Measurements from ENCODE around the gene EPB41L4B.

EPB41L4B gene

GRCh38 chr9:109241207-109241606, 79.7 kb downstream of the EPB41L4B start:
- TF ChIP-seq CTCF (conservative IDR thresholded peaks at IDR 0.05; ENCODE audit: low read length) (no peak), EZH2phosphoT487 (IDR thresholded peaks at IDR 0.05; ENCODE audit: borderline replicate concordance) (no peak)
- Histone ChIP-seq H3K36me3 (ENCODE audit: insufficient read depth, low read length) (no peaks in the 10 kb centered on the region), H3K9me3 (ENCODE audit: insufficient read depth, low read depth, low read length) (no peaks in the 10 kb centered on the region), H3F3A (ENCODE audit: low read depth) (no peaks in the 10 kb centered on the region), H3K4me1 (ENCODE audit: insufficient read depth, low read length, poor library complexity, severe bottlenecking) (no peaks in the 10 kb centered on the region), H3K4me3 (ENCODE audit: low read length, poor library complexity, severe bottlenecking) (no peak overlapping the region), H3K9ac (ENCODE audit: low read depth, low read length, poor library complexity, severe bottlenecking) (no peak overlapping the region), H3K9me2 (replicated peaks; ENCODE audit: low read depth, low read length) (no peaks in the 10 kb centered on the region), H2AFZ (ENCODE audit: low read length) (no peak overlapping the region), H3K79me2 (ENCODE audit: insufficient read depth, low read length) (no peaks in the 10 kb centered on the region), H3K27me3 (ENCODE audit: insufficient read depth, low read length, poor library complexity, severe bottlenecking) (no peaks in the 10 kb centered on the region), H4K20me1 (ENCODE audit: insufficient read depth, low read length, poor library complexity, severe bottlenecking) (no peaks in the 10 kb centered on the region), H3K4me2 (ENCODE audit: low read depth, low read length, poor library complexity, severe bottlenecking) (no peak overlapping the region)

GRCh38 chr9:109239240-109239639, 81.6 kb downstream of the EPB41L4B start:
- Histone ChIP-seq H3K27me3 (ENCODE audit: insufficient read depth, low read length, poor library complexity, severe bottlenecking) (no peaks in the 10 kb centered on the region), H3K9me3 (ENCODE audit: insufficient read depth, low read depth, low read length) (no peaks in the 10 kb centered on the region), H3K4me1 (ENCODE audit: insufficient read depth, low read length, poor library complexity, severe bottlenecking) (no peaks in the 10 kb centered on the region), H4K20me1 (ENCODE audit: insufficient read depth, low read length, poor library complexity, severe bottlenecking) (no peaks in the 10 kb centered on the region), H3K9ac (ENCODE audit: low read depth, low read length, poor library complexity, severe bottlenecking) (no peak overlapping the region), H3K4me3 (ENCODE audit: low read length, poor library complexity, severe bottlenecking) (no peak overlapping the region), H3K79me2 (ENCODE audit: insufficient read depth, low read length) (no peaks in the 10 kb centered on the region), H3K36me3 (ENCODE audit: insufficient read depth, low read length) (no peaks in the 10 kb centered on the region), H2AFZ (ENCODE audit: low read length) (no peak overlapping the region), H3K9me2 (replicated peaks; ENCODE audit: low read depth, low read length) (no peaks in the 10 kb centered on the region), H3K4me2 (ENCODE audit: low read depth, low read length, poor library complexity, severe bottlenecking) (no peak overlapping the region), H3F3A (ENCODE audit: low read depth) (no peaks in the 10 kb centered on the region)
- TF ChIP-seq EZH2phosphoT487 (IDR thresholded peaks at IDR 0.05; ENCODE audit: borderline replicate concordance) (no peak), CTCF (conservative IDR thresholded peaks at IDR 0.05; ENCODE audit: low read length) (no peak)

- H3K9me3 ChIP-seq (ENCODE audit: insufficient read depth, low read depth, low read length) = no peaks in the 10 kb centered on the region
- H3K4me1 ChIP-seq (ENCODE audit: insufficient read depth, low read length, poor library complexity, severe bottlenecking) = no peaks in the 10 kb centered on the region
- H3K9me2 ChIP-seq (replicated peaks; ENCODE audit: low read depth, low read length) = no peaks in the 10 kb centered on the region
- no peaks in the 10 kb centered on the region for H3F3A ChIP-seq (ENCODE audit: low read depth)
- H3K79me2 ChIP-seq (ENCODE audit: insufficient read depth, low read length) = no peaks in the 10 kb centered on the region
- no peak overlapping the region for H2AFZ ChIP-seq (ENCODE audit: low read length)
- no peaks in the 10 kb centered on the region for H4K20me1 ChIP-seq (ENCODE audit: insufficient read depth, low read length, poor library complexity, severe bottlenecking)
- no peak overlapping the region for H3K4me3 ChIP-seq (ENCODE audit: low read length, poor library complexity, severe bottlenecking)
- H3K27me3 ChIP-seq (ENCODE audit: insufficient read depth, low read length, poor library complexity, severe bottlenecking) = no peaks in the 10 kb centered on the region
- no peak overlapping the region for H3K9ac ChIP-seq (ENCODE audit: low read depth, low read length, poor library complexity, severe bottlenecking)
- no peak for TF ChIP-seq EZH2phosphoT487 (IDR thresholded peaks at IDR 0.05; ENCODE audit: borderline replicate concordance)
- TF ChIP-seq CTCF (conservative IDR thresholded peaks at IDR 0.05; ENCODE audit: low read length) = no peak
- no peak overlapping the region for H3K4me2 ChIP-seq (ENCODE audit: low read depth, low read length, poor library complexity, severe bottlenecking)
- H3K36me3 ChIP-seq (ENCODE audit: insufficient read depth, low read length) = no peaks in the 10 kb centered on the region
Measured at GRCh38 chr9:109238655-109239054, 82.2 kb downstream of the EPB41L4B start.
